H1 (cell line): ENCODE results near the gene SNX33. TPM values are rescaled to one million over a fixed set of nuclear protein-coding genes. Genes with fewer than 3 reads are reported as not detected.

Source experiments
- BRCA1 ChIP-seq: IDR thresholded peaks from 2 replicates; pipeline ENCODE4 v1.6.1; 2012; ENCODE audit warnings: low read depth, low read length, improper control_type of control experiment
- EGR1 ChIP-seq: IDR thresholded peaks from 2 replicates; pipeline ENCODE4 v1.6.1; 2011; ENCODE audit warnings: low read depth, low read length, borderline replicate concordance
- POLR2AphosphoS5 ChIP-seq: IDR thresholded peaks from 2 replicates; pipeline ENCODE4 v1.6.1; 2011; ENCODE audit warnings: low read depth, low read length
- SP4 ChIP-seq: IDR thresholded peaks from 2 replicates; pipeline ENCODE4 v1.6.1; 2012; ENCODE audit warnings: low read length, inconsistent platforms
- TBP ChIP-seq: IDR thresholded peaks from 2 replicates; pipeline ENCODE4 v1.6.1; 2011; ENCODE audit warnings: low read depth, low read length, improper control_type of control experiment
- TEAD4 ChIP-seq: IDR thresholded peaks from 2 replicates; pipeline ENCODE4 v1.6.1; 2012; ENCODE audit warnings: low read depth, low read length, inconsistent platforms, mixed read lengths
- polyA plus RNA-seq, 7 experiments: library from polyadenylated mRNA; depleted of rRNA in 3 of 7; stranded (reverse) in 5 of 7; unstranded in 2 of 7; fragments of >200 nt in 5 of 7; fragments of 200-250 nt in 2 of 7; gene quantifications; 1 replicate in 5 of 7; 2 replicates in 1 of 7; 4 replicates in 1 of 7; pipeline versions ENCODE4 v1.2.1 to v1.2.3, GENCODE V29; 2011 to 2013; ENCODE audit warnings: missing spikeins in 2 of 7, mixed read lengths in 2 of 7
- total RNA-seq: library from RNA; stranded (reverse); fragmentation: NEBNext Ultra II Directional; extraction: Animal tissue kit (Norgen Biotek cat#: 25700); gene quantifications from 2 replicates; pipeline ENCODE4 v1.2.1, GENCODE V29; 2021

The SNX33 gene
- total and polyA plus RNA-seq, 2 of the 8 experiments (the other 6 are each of a cell fraction or from before 2014, with no cell fraction given): 14.3 to 22.9 TPM

GRCh38 chr15:75676688-75677464, 29.2 kb downstream of the SNX33 start (continued):
- TF ChIP-seq POLR2AphosphoS5 (no peak), EGR1 (no peak), TBP (no peak), BRCA1 (no peak), SP4 (no peak), TEAD4 (no peak)
